ENCODE measurements around the gene GSN. TPM values are rescaled to one million over a fixed set of nuclear protein-coding genes. Genes with fewer than 3 reads are reported as not detected.

The GSN gene
- total RNA-seq, 2 experiments from 2014 or later, result 1.7 to 1.8 TPM

DNA sequence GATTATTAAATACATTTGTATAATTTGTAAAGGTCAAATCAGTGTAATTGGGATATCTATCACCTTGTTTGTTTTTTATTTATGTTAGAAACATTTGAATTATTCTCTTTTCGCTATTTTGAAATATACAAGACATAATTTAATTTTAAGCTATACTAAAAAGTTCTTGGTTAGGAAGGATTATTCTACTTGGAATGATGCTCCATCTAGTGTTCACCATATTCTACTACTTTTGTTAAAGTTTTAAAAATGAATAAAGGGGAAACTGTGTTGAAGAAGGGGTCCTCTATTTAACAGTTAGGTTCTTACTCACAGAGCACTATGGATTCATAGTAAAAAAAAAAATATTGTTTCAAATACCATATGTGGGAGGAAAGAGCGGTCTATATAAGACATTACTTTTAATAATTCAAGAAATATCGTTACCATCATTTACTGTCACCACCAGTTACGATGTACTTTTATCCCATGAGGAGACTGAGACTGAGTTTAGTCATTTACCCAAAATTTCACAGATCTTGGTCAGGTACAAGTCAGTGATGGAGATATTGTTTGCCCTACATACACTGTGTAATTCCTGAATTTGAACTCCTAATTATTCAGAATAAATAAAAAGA lies 108.4 kb downstream of the GSN start:
- Mint-ChIP-seq H3K27me3 (no peaks in the 10 kb centered on the region), H3K4me3 (no peak overlapping the region), H3K27ac (no peak overlapping the region), H3K36me3 (peaks cover 5% of the 10 kb centered on the region), H3K9me3 (peaks cover 4% of the 10 kb centered on the region), H3K4me1 (peaks cover 9% of the 10 kb centered on the region)
- no peak for DNase-seq

DNA sequence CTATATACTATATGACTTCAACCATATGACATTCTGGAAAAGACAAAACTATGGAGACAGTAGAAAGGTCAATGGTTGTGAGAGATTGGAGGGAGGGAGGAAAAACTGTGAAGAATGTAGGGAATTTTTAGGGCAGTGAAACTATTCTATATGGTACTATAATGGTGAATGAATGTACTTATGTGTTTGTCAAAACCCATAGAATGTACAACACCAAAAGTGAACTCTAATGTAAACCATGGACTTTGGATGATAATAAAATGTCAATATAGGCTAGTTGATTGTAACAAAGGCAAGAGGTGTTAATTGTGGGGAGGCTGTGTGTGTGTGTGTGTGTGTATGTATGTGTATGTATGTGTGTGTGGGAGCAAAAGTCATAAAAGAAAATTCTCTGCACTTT lies 112.9 kb downstream of the GSN start:
- Mint-ChIP-seq H3K36me3 (peaks cover 5% of the 10 kb centered on the region), H3K27me3 (no peaks in the 10 kb centered on the region), H3K27ac (no peak overlapping the region), H3K9me3 (peaks cover 4% of the 10 kb centered on the region), H3K4me1 (peaks cover 2% of the 10 kb centered on the region), H3K4me3 (no peak overlapping the region)
- DNase-seq, result no peak

Other genes starting within 250 kb of the GSN start
- gene C5, start 217.9 kb upstream of the GSN start, total RNA-seq, result 1 to 10 TPM; 1.3 to 1.5 TPM
- gene CNTRL, start 193.2 kb upstream of the GSN start, total RNA-seq, result 10 to 100 TPM; 57.1 to 58.0 TPM
- 10 to 100 TPM; 58.4 to 61.0 TPM for gene RAB14, start 66.3 kb upstream of the GSN start, total RNA-seq
- 10 to 100 TPM; 36.0 to 36.3 TPM for gene STOM, start 102.1 kb downstream of the GSN start, total RNA-seq
- gene GGTA1, start 231.7 kb downstream of the GSN start, total RNA-seq, result not detected